Stimulated activated CD8-positive, alpha-beta memory T cell treated with anti-CD3 and anti-CD28 coated beads, Interleukin-4, amount 100 ng/mL, for 1 hour (primary cell): ENCODE data around the gene LYRM4.

ENCODE experiments used
- DNase-seq, 2 donors: peaks; one replicate each; pipeline ENCODE4 v3.0.0-alpha.2; 2020; ENCODE audit warnings: low read depth in 2 of 2, low spot score in 1 of 2

Gene LYRM4

DNA sequence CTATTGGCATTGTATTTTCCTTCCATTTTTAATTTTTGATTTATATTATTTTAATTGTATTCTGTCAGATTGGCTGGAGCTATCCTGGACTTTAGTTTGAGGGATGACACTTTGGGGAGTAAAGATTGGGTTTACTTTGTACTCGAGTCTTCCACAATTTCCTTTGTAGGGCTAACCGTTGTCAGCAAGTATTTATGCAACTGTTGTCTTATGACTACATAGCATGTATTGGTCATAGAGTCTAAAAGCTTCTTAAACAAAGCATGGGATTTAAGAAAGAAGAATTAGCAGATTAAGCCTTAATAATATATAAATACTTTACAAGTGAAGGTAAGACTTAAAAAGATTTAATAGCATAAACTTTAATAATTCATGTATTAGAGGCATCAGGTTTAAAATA, 20.2 kb upstream of the LYRM4 start:
- no peak for DNase-seq

DNA sequence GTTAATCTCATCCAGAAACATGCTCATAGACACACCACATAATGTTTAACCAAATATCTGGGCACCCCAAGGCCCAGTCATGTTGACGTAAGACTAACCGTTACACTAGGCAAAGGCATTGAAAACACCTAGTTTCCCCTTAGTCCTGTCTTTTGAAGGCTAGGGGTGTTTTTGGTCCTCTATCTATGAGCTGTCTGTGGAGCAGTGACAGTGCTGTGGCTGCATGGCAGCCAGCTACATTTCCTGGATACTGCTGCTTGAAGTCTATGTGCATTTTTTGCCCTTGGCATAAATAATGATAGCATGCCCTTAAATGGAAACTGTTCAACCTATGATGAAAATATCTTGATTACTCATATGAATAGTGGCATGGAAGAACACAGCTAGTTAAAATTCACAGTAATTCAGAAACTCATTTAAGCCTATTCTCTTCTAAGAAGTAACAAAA, 19.2 kb upstream of the LYRM4 start:
- no peak for DNase-seq

DNA sequence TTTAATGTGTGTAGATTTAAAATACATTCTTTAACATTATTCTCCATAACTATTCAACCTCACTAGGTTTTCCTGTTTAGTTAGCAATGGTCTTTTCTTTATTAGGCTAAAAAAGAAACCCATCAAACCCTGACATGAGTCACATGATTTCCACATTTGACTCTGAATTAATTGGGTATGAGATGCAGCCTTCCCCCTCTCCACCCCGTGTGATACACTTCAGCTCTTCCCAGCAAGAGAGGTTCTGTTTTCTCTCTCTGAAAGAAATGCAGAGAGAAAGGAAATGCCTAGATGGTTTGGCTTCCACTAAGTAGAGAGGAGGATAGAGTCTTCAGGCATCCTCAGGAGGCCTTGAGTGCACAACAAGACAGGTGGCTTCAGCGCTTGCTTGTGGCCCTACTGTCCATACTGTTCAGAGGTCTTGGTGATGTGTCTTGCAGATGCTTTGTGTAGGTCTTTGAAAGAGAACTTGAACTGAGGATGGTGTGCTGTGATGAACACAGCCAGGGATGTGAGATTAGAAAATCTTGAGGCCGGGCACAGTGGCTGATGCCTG, 17.9 kb upstream of the LYRM4 start:
- DNase-seq, result no peak

DNA sequence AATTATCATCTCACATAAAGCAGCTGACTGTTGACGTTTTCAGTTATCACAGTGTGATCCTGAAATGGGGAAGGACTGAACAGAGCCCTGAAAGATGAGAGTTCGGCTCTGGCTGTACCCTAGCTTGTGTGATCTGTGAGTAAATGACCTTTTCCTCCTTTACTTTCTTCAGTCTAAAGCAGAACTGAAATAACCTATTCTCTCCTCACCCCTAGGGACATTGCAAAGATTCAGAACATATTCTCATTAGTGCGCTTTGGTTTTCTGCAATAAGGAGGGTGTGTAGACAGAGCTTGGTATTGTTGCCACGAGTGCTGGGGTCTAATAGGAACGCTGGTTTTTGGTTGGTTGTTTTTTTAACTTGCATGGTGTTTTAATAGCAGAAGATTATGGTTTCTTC, 17.3 kb upstream of the LYRM4 start:
- DNase-seq, result no peak

DNA sequence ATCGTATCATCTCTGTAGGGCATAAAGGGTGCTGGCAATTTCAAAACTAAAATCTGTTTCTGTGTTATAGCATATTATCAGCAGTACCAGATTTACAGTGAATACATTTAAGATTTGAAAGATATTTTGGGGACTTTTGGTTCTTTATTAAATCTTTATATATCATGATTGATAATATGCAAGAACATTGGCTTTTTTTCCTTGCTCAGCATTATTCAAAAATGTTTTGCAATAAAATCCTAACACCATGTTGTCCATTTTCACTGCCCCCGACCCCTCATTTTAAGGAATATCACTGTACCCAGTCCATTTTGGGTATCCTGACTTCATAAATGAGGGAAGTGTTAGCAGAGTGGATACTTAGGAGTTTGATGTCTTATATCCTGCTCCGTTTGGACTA, 16.8 kb upstream of the LYRM4 start:
- no peak for DNase-seq

DNA sequence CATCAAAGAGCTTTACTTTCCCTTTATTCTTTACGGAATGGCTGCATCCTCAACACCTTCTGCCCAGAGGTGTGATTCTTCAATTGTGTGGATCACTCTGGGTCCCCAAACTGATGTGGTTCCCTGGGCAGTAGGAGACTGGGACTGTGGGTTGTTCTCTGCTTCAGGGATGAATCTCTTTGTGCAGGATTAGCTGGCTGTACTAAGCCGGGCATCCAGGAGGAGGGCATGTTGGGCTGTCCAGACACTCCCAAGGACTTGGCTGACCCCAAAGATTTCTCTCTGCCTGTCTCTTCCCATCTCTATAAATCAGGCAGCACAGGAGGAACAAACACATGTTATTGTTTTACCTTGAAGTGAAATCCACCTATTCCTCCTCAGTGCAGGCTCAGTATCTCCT, 15.8 kb upstream of the LYRM4 start:
- no peak for DNase-seq

DNA sequence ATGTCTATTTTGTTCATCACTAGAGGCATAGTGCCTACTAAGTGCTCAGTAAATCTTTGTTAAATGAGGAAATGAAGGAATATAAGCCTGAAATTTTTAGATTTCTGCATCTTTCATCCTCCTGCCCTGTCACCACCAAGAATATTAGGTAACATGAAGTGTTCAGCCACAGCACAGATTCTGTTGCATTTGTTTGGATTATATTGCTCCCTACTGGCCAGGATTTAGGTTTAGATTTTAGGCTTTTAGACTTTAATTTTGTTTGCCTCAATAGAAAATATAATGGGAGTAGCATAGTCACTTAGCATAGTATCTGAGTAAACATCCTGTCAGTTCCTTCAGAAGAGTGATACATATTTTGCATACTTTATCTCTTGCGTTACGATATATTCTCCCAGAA, 14.7 kb upstream of the LYRM4 start:
- DNase-seq, result no peak

DNA sequence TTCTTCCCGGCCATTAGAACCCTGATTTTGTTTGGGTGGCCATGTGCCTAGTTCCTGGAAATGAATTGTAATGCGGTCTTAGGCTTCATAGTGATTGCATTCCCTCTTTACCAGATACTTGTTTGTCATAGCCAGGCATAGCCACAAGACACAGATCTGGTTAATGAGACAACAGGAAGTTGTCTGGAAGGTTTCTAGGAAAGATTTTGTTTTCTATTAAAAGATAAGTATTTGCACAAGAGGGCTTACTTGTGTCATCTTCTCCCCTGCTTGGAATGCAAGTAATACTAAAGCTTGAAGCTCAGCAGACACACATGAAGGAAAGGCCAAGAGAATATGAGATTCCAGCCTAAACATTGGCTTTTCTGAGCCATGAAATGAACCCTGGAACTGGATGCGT, 13.5 kb upstream of the LYRM4 start:
- DNase-seq, result no peak

DNA sequence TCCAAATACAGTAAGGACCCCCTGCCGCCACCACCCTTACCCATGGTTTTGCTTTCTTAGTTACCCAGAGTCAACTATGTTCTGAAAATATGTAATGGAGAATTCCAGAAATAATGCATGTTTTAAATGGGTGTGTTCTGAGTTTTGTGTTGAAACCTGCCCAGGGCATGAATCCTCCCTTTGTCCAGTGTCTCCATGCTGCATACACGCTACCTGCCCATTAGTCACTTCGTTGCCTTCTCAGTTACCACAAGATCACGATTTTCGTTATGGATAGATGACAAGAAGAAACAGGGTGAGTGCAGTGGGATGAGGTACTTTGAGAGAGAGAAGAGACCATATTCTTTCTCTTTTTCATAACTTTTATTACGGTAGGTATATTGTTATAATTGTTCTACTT, 11.2 kb upstream of the LYRM4 start:
- DNase-seq, result no peak

DNA sequence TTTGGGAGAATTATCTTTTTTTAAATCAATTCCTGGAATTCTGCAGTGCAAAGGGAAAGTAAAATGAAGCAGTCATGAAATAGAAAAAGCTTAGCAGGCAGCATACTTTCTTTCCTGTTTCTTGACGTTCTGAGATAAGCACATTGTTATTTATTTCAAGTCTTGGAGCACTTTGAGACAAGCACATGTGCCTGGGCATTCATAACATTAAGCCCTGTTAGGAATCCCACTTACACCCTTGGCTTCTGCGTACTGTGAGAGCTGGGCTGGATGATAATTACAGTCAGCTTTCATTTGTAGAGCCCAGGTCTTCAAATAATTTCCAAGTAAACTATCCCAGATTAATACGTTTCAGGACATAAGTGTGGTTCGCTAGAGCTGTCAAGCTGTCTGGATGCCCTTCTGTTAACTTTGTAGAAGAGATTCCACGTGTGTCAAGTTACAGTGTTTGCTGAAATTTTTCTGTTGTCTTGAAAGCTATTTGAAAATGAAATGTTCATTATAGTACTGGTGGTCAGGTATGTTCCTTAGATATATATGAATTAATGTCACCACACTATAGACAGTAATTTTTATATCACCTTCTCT, 9.4 kb upstream of the LYRM4 start:
- DNase-seq, result no peak

DNA sequence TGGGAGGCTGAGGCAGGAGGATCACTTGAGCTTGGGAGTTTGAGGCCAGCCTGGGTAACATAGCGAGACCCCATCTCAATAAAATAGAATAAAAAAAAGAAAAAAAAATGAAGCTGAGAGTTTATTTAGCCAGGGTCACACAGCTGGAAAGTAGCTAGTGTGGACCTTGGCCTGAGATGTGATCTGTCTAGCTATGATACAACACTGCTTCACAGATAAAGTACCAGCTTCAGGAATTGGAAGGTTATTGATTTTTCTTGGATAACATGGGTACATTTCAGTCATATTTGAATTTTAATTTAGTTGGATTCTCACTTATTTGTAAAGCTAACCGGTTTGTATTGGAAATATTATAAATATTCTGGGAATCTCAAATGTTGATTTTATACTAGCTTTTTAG, 5.7 kb upstream of the LYRM4 start:
- DNase-seq, result no peak

DNA sequence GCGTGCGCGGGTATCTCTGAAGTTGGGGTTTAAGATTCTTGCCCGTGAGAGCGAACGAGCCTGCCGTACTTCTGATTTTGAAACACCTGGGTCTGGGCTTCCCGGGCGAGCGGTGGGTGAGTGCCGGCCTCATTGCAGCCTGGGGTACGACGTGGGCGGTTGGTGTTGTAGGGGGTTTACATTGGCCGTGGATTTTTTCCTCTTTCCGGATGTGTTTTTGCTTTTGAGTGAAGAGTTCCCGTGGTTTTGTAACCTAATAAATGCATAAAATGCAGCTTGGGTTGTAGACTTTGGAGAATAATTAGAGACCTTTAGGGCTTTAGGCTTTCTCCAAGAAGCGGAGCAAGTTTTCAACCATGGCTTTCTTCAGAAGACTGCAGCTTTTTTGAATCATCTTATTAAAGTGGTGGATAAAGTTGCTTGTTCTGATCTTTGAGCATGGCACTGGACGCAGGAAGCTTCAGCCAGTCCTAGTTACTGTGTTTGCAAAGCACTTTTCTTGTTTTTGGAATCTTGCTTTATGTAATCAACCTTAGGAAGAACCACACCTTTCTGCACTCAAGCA, 877 bp upstream of the LYRM4 start:
- DNase-seq, result no peak

DNA sequence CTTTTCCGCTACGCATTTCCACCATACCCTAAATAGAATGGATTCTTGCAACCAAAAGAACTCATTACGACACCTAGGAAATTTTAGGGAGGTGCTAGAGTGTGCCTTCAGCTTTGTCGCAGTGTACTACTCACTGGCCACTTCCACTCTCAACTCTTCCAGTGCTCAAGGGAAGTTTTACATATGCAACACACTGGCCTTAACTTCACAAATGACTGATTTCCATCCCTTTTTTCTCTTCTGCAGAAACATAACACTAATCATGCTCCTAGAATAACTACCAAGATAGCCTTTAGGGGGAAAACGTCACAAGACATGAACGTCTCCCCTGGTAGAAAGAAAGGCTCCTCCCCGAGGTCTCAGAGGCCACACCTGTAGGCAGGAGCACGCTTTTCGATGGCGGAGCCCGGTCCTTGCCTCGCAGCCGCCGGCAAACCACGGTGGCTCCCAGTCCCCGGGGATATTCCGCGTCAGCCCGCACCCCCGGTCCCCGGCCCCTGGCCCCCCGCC, 584 bp downstream of the LYRM4 start:
- DNase-seq, result peak; percentile 28 to 57

DNA sequence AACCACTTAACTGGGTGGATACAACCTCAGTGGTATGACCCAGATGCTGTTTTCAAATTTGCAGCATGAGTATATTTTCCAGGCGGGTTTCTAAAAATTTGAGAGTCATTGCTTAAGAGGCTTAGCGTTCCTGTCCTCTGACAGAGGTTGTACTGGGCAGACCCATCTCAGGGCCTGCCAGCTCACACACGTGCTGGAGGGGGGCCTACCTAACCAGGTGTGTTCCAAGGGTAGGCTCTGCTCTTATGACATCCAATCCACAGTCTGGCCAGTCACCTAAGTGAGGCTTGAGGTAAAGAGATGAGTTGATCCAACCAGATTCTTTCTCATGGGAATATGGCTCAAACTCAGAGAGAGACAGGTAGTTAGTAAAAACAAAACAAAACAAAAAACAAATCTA, 1.3 kb downstream of the LYRM4 start:
- DNase-seq, result no peak

DNA sequence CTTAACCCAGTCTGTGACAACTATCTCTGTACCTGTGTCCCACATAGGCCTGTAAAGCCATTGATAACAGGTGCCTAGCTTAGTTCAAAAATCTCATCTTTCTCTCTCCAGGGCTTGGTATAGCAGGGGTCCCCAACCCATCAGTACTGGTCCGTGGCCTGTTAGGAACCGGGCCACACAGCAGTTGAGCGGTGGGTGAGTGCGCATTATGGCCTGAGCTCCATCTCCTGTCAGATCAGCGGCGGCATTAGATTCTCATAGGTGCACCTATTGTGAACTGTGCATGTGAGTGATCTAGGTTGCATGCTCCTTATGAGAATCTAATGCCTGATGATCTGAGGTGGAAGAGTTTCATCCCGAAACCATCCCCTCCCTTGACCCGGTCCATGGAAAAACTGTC, 3.4 kb downstream of the LYRM4 start:
- DNase-seq, result no peak

DNA sequence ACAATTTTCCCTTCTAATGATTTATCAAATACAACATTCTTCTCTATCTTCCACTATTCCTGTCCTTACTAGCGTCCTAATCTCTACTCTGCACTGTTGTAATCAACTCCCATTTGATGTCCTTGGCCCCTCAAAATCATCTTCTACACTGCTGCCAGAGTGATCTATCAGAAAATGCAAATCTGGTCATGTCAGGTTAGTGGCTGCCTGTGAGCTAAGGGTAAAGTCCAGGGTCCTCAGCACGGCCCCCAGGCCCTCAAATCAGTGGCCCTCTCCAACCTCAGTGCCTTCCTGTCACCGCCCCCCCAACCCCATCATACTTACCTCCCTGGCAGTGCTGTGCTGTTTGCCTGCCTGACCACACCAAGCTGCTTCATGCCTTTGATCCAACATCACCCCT, 3.8 kb downstream of the LYRM4 start:
- DNase-seq, result no peak

DNA sequence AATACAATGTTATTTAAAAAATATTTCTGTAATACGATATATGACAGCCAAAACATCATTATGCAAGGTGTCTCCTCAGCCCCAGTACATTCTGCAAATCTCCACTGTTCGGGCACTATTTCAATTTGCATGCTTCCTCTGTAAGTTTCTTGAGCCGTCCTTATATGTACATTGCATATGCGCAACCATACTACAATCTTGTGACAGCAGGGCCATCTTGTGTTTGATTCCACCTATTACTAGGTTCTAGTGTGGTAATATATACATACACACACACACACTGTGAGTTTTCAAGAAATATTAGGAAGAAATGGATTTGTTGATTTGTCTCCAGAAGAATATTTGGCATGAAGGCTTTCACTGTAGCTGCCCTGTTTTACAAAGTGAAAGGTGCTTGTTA, 9.8 kb downstream of the LYRM4 start:
- no peak for DNase-seq

DNA sequence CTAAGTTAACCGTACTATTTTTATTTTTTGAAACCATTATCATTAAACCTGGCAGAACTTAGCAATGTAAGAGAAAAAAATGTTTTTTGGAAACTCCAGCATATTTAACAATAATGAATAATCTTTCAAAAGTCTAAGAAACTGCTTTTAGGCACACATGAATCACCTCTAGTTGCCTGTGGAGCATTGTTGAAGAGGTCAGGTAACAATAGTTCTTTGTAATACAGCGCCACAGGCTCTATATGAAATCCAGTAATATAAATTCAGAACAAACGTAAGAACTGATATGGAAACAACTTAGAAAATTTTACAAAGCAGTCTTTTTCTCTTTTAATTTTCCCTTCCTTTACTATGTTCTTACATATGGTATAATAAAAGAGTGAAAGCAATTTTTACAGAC, 10.3 kb downstream of the LYRM4 start:
- DNase-seq, result no peak

DNA sequence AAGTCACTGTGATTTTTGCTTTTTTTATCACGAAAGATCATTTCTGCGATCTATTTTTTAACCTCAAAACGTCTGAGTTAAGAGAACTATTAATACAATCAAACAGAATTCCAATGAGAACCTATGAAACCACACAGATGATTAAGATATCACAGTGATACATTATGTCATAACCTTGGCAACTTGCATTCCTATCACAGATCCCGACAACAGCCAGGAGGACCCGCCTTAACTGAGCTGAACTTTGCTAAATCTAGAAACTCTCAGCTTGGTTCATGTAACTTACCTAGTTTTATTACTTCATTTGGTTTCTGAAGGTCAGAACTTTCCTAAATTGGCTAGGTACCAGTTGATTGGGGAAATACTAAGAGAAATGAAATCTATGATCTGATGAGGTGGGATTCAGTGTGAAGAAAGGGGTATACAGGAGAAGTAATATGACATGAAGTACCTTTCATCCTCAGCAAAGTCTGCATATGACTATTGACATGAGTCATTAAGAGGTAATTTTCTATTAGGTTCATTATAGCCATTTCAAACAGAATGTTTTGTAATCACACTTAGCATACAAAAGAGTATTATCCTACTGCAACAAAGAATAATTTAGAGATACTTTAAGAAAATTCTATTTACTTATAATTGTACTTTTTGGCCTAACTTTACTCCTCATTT, 11.2 kb downstream of the LYRM4 start:
- no peak for DNase-seq

DNA sequence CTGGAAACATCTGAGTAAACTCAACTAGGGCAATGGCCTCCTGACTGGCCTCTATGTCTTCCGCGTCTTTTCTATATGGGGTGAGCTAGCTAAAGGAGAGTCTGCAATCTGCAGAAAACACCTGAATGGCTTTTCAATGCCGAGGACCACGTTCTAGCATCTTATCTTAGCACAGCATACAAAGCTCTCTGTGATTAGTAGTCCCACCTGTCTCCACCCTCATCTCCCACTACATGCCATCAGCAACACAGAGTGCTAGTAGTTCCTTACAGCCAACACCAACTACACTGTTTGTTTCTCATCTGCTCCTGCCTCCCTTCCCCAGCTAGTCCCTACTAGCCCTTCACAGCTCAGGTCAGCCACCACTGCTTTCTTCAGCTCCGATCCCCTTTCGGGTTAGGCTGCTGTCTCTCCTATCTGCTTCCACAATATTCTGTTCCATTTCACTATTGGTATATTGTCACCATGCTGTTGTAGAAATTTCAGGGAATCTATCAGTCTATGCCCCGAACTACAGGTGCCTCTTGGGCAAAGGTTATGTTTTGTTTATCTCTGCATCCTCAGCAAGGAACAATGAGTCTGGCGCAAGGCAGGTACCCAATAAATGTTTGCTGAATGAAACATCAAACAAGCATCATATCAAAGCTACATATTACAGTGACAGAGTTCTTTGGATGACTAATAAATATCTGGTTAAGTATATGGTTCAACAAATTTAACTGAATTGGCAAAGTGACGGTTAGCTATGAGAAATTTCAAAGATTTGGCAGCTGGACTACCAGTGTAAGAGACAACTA, 12.2 kb downstream of the LYRM4 start:
- no peak for DNase-seq

DNA sequence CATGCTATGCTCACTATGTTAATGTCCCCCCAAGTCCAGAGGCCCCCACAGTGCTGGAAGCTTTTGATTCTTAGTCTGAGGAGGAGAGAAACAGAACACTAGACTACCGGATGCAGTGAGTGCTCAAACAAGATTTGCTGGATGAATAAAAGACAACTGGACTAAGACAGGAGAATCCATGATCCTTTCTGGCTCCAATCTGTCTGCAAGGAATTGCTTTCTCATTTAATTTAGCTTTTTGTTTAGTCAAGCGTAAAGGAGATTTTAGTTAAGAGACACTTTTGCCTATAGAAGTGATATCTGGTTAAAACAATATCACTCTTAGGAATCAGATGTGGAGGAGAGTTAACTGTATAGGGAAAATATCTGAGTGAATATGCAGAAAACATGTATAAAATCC, 13.5 kb downstream of the LYRM4 start:
- DNase-seq, result no peak
